Activated CD4-positive, CD25-positive, alpha-beta regulatory T cell (primary cell): ENCODE measurements around the gene GALNT13.
"Not testable (repeated sequence)": the region's sequence is repeated elsewhere in the genome, so short reads cannot be mapped to it uniquely, and the experiment has no call there.

Source experiments
- DNase-seq, 4 experiments: peaks; one replicate each; lab custom pipeline; 2025; lab: John Stamatoyannopoulos, UW

Gene GALNT13

GRCh38 chr2:154425994-154426393 lies 554.3 kb downstream of the GALNT13 start:
- no peak for DNase-seq

DNA sequence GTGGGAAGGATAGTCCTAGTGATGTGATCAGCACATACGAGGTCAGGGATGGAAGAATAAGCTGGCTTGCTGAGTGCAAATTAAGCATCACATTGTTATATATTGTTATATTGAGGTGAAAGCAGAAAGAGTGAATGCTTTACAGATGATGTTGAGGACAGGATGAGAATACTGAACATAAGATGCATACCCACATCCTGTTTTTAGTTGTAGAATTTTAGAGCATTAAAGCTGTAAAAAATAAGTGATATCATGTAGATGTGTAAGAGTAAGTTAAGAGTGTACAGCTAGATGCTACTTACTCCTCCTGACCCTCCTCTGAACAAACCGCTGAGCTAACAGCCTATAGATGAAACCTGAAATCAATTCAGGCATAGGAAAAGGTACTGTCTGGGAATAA lies 555.7 kb downstream of the GALNT13 start:
- no peak for DNase-seq

GRCh38 chr2:154428022-154428421 lies 556.3 kb downstream of the GALNT13 start:
- no peak for DNase-seq

DNA sequence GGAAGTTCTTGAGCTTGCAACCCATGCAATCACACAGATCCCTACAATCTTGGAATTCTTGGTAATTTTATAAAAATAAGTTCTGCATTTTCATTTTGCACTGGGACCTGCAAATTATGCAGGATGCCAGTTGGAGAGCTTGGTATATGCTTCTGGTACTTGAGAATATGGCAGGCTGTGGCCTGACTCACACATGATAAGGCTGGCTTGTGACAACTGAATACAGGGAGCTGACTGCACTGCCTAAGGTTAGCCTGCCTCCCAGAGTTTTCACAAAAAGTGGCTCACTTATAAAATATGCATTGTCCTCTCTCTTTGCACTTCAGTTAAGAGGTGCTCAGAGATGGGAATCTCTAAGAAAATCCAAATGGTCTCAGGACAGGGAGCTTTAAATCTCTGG lies 561.3 kb downstream of the GALNT13 start:
- DNase-seq, result no peak

DNA sequence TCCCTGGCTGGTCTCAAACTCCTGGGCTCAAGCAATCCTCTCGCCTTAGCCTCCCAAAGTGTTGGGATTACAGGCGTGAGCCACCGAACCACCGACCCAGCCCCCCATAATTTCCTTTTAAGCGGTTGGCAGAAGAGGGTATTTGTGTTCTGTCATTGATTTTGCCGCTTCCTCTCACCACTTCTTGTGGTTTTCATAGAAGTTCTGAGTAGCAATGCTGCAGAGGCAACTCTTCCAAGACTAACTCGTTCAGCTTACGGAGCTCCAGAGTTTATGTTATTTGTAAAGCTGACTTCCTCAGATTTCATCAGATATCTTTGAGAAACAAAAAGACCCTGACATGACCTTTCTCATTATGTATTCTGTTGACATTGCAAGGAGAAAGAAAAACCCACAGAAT lies 565.4 kb downstream of the GALNT13 start:
- DNase-seq, result no peak

- DNase-seq, result no peak
Measured at GRCh38 chr2:154439156-154439555, 567.4 kb downstream of the GALNT13 start.

GRCh38 chr2:154443919-154444318 lies 572.2 kb downstream of the GALNT13 start:
- no peak for DNase-seq

DNA sequence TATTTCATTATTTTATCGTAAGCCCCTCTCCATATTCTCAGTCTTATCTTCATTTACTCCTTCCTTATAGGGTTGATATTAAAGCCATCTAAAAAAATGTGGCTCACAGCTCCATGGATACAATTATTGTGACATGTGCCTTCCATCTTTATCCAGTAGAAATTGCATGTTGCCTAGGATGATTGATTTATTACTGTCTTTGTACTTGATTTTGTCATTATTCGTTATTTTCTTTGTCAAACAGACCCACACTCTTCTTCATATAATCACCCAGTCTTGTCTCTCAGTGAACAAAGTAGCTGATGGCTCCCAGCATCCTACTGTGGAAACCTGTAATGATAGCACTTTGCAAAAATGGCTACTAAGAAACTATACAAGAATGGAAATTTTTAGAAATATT lies 574.6 kb downstream of the GALNT13 start:
- no peak for DNase-seq

DNA sequence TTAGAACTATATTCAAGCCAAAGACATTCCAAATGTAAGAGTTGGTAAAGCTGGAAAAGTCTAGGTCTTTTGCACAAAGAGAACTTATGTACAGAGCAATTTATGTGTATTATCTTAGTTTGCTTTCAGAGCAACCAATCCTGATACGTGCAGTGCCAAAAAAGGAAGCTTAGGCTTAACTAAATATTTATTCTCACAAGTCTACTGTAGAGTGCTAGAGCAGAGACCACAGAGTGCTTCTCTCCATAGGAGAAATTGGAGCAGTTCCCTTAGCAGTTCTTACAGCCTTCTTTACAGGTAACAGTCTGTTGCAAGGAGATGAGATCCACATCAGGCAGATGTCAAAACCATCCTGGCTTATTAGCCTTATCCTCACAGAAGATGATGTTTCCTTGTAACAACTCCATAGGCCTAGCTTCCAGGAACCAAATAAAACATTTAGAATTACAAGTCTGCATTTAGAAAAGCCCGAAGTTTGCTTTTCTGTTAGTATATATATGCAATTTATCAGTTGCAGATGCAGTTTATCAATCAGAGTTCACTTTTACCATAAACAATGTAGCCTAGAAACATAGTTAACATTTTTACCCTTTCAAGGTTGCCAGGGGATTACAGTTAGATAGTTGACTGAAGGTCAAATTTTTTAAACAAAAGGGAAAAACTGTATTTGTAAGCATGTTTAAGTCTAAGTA lies 576.2 kb downstream of the GALNT13 start:
- DNase-seq, result no peak

GRCh38 chr2:154449951-154450658 lies 578.4 kb downstream of the GALNT13 start:
- DNase-seq, result no peak

DNA sequence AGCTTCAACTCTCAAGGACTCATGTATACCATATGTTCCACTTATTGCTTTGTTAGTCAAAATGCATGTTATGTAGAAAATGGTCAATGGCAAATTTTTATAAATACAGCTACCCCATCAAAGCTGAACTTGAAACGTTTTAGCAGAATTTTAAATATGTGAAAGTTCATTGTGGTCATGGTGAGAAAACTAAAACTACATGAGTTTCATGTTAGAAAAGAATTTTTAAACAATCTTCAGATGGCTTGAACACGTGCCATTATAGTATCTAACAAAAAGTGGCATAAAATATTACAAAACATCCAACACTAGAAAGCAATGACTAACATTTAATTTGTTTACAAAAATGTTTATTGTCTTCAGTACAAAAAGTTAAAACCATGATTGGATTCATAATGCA lies 580.7 kb downstream of the GALNT13 start:
- DNase-seq, result no peak

GRCh38 chr2:154452906-154453493 lies 581.3 kb downstream of the GALNT13 start:
- DNase-seq, result no peak

DNA sequence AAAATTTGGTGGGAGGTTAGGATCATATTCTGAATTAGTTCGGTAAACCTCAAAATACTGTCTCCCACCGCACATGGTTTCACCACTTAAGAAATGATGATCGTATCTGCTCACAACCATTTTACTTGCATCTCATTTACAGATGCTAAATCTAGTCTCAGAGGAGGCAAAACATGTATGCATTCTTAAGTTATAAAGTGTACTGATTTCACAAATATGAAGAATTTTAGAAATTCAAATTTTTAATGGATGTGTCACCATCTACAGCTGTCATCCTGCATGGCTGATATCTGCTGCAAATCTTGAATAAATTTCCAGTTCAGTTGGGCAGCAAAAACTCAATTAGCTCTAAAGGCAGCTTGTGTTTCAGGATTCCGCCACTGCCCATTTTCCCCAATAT lies 583.4 kb downstream of the GALNT13 start:
- DNase-seq, result no peak

DNA sequence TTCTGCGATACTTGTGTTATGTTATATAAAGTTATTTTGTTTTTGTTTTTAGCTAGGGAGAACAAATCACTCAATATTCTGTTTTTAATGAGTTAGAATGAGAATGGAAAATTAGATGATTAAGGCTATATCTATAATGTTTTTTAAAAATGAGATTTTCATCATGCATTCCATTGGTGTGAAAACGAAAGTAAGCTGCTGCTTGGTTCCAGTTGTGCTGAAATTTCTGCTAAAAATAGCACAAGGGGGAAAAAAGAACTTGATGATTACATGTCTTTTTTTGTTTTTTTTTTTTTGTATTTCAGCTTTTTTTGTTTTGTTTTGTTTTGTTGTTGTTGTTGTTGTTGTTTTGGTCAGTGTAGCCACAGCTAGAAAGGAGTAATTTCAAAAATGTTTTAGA lies 584.1 kb downstream of the GALNT13 start:
- DNase-seq, result no peak

- DNase-seq, result no peak
Measured at GRCh38 chr2:154457286-154457685, 585.6 kb downstream of the GALNT13 start.

- no peak for DNase-seq
Measured at GRCh38 chr2:154459286-154459685, 587.6 kb downstream of the GALNT13 start.

DNA sequence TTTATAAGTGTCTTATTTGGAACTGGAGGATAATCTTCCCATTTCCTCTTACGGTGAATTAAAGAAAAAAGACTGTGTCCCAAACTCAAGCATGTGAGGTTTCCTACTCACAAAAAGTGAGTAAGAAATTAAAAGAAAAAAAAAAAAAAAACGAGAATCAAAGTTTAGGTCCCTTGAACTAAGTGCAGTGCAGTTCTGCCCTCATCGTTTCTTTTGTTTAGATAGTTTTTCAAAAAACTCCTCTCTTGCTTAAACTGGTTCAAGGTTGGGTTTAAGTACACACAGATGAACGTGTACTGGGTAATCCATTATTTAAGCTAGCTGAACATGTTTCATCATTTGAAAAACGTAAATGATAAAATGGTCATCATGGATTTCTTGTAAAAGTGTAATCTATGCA lies 590.9 kb downstream of the GALNT13 start:
- DNase-seq, result no peak

- no peak for DNase-seq
Measured at GRCh38 chr2:154466226-154466625, 594.5 kb downstream of the GALNT13 start.

DNA sequence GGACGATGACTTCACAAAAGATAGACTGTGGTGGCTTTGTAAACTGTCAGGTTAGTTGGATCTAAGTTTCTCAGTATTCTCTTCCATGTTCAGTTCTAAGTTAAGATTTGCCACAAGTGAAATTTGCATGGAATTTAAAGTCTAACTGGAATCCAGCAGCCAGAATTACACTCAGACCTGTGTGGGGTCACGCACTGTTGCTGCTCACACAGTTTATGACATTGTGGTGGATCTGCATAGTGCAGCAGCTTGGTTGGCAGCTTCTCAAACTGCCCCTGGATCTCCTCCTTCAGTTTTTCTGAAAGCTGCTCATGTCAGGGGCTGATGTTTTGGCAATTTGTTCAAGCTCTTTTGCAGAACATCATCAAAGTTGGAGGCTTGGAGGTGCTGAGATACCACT lies 598.7 kb downstream of the GALNT13 start:
- no peak for DNase-seq

- DNase-seq, result not testable (repeated sequence)
Measured at GRCh38 chr2:154471492-154471891, 599.8 kb downstream of the GALNT13 start.

GRCh38 chr2:154477319-154477718 lies 605.6 kb downstream of the GALNT13 start:
- no peak for DNase-seq

DNA sequence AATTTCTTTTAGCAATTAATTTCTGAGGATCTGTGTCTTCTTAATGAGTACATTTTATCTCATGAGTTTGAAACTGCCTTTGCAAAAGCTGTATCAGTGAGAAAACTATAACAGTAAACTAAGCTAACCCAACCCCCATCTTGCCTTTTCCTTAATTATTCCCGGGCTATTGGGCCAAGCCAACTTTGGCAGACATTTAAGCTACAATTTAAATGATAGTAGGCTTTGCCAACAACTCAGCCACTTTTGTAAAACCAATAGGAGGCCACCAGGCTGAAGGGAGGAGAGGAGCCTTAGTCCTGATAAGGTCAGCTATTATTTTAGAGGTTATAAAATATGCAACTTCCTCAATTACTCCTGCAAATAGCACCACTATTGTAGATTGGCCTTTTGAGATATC lies 608.8 kb downstream of the GALNT13 start:
- DNase-seq, result no peak

- DNase-seq, result no peak
Measured at GRCh38 chr2:154481336-154481735, 609.6 kb downstream of the GALNT13 start.
